Measurements from ENCODE around the gene EEF1AKMT2. TPM values are rescaled to one million over a fixed set of nuclear protein-coding genes. Genes with fewer than 3 reads are reported as not detected.
A peak's percentile ranks its signal among the peaks of the same experiment; 100 is the strongest.

EEF1AKMT2 gene
- polyA plus RNA-seq, 1 of the 3 experiments (the other 2 are of a cell fraction): 14.0 TPM

DNA sequence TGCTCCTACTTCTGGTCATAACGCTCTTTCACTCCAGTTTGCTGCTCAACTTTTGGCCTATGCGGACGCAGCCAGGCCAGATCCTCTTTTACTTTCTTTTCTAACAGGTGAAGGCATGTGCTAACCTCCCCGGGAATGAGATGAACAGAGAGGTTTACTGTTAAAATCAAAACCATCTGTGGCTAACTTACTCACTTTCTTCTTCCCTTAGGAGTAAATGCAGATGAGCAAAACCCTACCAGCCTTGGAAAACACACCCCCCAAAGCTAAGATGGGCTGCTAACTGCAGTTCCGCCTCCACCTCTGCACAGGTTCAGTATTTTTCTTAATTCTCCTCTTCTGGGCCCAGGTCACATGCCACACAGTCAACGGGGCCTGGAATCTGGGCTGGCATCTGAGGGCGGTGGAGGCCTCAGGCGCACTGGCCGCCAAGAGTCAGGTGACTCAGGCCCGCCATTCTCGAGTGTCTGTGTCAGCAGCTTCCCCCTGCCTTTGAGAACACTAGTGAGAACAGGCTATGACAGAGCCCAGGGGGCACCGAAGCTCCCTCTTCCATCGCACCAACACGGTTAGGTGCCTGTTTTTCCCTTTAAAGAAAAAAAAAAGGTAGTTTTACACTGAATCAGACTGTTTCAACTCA lies 58.6 kb downstream of the EEF1AKMT2 start:
- H3F3A ChIP-seq (replicated peaks; ENCODE audit: insufficient read depth): no peaks in the 10 kb centered on the region
- CTCF ChIA-PET: interaction anchor here (0.7 to 6.2 kb wide), 5 partner anchors 8 to 145 kb away, joined by 3 to 33 read pairs (median 4); no protein-coding TSS in a partner anchor
- DNase-seq: no peak
- peaks cover 16% of the 10 kb centered on the region; the same call in 1 of the 2 replicates for H3K79me2 ChIP-seq (ENCODE audit: insufficient read depth)
- WGBS (ENCODE audit: low lambda C conversion rate): 81% methylated on average over 14 of the region's 14 CpGs
- no peak overlapping the region for H3K9ac ChIP-seq
- no peaks in the 10 kb centered on the region for H3K36me3 ChIP-seq (replicated peaks in 1 of 2; ENCODE audit: control insufficient read depth in 1 of 2, insufficient read depth in 2 of 2, low read length in 1 of 2)
- no peak overlapping the region for H3K4me3 ChIP-seq (ENCODE audit: low read depth in 2 of 2, low read length in 1 of 2)
- H3K27me3 ChIP-seq (ENCODE audit: insufficient read depth): no peaks in the 10 kb centered on the region
- POLR2A ChIA-PET: no interaction called here
- peak overlapping the region; percentile 15; the same call in 1 of the 2 replicates for H3K4me2 ChIP-seq
- H3K9me3 ChIP-seq: no peaks in the 10 kb centered on the region
- H3K4me1 ChIP-seq (ENCODE audit: control insufficient read depth in 1 of 2, insufficient read depth in 2 of 2, low read depth in 1 of 2, low read length in 1 of 2): peaks cover 9 to 39% of the 10 kb centered on the region in 2 experiments; a peak in 2 of 4 replicates
- H3K27ac ChIP-seq (ENCODE audit: low read depth in 2 of 2, low read length in 1 of 2): peak overlapping the region in 1 of 2 experiments; percentile 8; a peak in 1 of 4 replicates
- H3K9me2 ChIP-seq: no peaks in the 10 kb centered on the region
- peaks cover 14% of the 10 kb centered on the region; the same call in 1 of the 2 replicates for H4K20me1 ChIP-seq (ENCODE audit: insufficient read depth)
- no peak overlapping the region for H2AFZ ChIP-seq (ENCODE audit: low read depth)
- TF ChIP-seq SIN3A (IDR thresholded peaks at IDR 0.05; ENCODE audit: borderline replicate concordance, low read depth, low read length) (no peak), YY1 (IDR thresholded peaks at IDR 0.05; ENCODE audit: low read depth) (no peak), MXI1 (IDR thresholded peaks at IDR 0.05; ENCODE audit: low read depth, low read length) (no peak), TCF12 (IDR thresholded peaks at IDR 0.05) (peak; percentile 47; the same call in 1 of the 2 replicates), ZBTB33 (IDR thresholded peaks at IDR 0.05; ENCODE audit: borderline replicate concordance, low read depth) (peak; percentile 77; the same call in 1 of the 2 replicates), FOXJ3 (CRISPR knock-in tag; IDR thresholded peaks at IDR 0.05) (no peak), RFX5 (IDR thresholded peaks at IDR 0.05; ENCODE audit: low read length) (no peak)
- TF ChIP-seq, protein P1, sequence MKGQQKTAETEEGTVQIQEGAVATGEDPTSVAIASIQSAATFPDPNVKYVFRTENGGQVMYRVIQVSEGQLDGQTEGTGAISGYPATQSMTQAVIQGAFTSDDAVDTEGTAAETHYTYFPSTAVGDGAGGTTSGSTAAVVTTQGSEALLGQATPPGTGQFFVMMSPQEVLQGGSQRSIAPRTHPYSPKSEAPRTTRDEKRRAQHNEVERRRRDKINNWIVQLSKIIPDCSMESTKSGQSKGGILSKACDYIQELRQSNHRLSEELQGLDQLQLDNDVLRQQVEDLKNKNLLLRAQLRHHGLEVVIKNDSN (IDR thresholded peaks at IDR 0.05; ENCODE audit: borderline replicate concordance, low read depth): peak; percentile 71
- TF ChIP-seq, protein P2, sequence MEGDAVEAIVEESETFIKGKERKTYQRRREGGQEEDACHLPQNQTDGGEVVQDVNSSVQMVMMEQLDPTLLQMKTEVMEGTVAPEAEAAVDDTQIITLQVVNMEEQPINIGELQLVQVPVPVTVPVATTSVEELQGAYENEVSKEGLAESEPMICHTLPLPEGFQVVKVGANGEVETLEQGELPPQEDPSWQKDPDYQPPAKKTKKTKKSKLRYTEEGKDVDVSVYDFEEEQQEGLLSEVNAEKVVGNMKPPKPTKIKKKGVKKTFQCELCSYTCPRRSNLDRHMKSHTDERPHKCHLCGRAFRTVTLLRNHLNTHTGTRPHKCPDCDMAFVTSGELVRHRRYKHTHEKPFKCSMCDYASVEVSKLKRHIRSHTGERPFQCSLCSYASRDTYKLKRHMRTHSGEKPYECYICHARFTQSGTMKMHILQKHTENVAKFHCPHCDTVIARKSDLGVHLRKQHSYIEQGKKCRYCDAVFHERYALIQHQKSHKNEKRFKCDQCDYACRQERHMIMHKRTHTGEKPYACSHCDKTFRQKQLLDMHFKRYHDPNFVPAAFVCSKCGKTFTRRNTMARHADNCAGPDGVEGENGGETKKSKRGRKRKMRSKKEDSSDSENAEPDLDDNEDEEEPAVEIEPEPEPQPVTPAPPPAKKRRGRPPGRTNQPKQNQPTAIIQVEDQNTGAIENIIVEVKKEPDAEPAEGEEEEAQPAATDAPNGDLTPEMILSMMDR (IDR thresholded peaks at IDR 0.05): no peak

DNA sequence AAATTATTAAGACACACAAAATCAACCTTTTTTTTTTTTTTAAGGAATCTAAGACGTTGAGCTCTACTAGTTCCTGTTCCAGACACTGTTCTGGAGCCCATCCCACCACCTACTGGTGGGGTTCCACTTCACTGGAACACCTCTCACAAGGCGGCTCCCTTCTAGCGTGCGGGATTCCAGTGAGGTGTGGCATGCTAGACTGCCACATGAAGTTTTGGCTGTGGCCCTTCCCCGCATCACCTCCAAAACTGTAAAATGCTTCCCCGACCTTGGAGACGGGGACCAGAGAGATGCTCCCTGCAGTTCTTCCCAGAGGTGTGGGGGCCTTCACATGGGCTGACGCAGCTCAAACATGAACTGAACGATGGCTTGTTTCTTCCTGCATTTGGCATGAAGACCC lies 60.1 kb downstream of the EEF1AKMT2 start:
- no peak for DNase-seq
- POLR2A ChIA-PET: no interaction called here
- Histone ChIP-seq H3K9me3 (no peaks in the 10 kb centered on the region), H3K36me3 (replicated peaks in 1 of 2; ENCODE audit: control insufficient read depth in 1 of 2, insufficient read depth in 2 of 2, low read length in 1 of 2) (no peaks in the 10 kb centered on the region), H3K9ac (no peak overlapping the region), H3K4me3 (ENCODE audit: low read depth in 2 of 2, low read length in 1 of 2) (no peak overlapping the region), H3K27ac (ENCODE audit: low read depth in 2 of 2, low read length in 1 of 2) (no peak overlapping the region), H3K9me2 (no peaks in the 10 kb centered on the region), H3F3A (replicated peaks; ENCODE audit: insufficient read depth) (no peaks in the 10 kb centered on the region), H2AFZ (ENCODE audit: low read depth) (no peak overlapping the region), H3K4me2 (no peak overlapping the region), H3K27me3 (ENCODE audit: insufficient read depth) (no peaks in the 10 kb centered on the region), H3K79me2 (ENCODE audit: insufficient read depth) (peaks cover 5% of the 10 kb centered on the region; the same call in 1 of the 2 replicates), H3K4me1 (ENCODE audit: control insufficient read depth in 1 of 2, insufficient read depth in 2 of 2, low read depth in 1 of 2, low read length in 1 of 2) (peaks cover 9 to 31% of the 10 kb centered on the region in 2 experiments; a peak in 2 of 4 replicates), H4K20me1 (ENCODE audit: insufficient read depth) (peaks cover 9% of the 10 kb centered on the region; the same call in 1 of the 2 replicates)
- 95% methylated on average over 9 of the region's 9 CpGs for WGBS (ENCODE audit: low lambda C conversion rate)
- CTCF ChIA-PET: interaction anchor here (1.0 to 6.2 kb wide), 4 partner anchors 9 to 201 kb away, joined by 3 to 33 read pairs (median 5); no protein-coding TSS in a partner anchor
- TF ChIP-seq ZBTB33 (IDR thresholded peaks at IDR 0.05; ENCODE audit: borderline replicate concordance, low read depth) (no peak), SMC3 (IDR thresholded peaks at IDR 0.05; ENCODE audit: low read depth, low read length) (no peak), RCOR1 (IDR thresholded peaks at IDR 0.05; ENCODE audit: low read length) (no peak), SIN3A (IDR thresholded peaks at IDR 0.05; ENCODE audit: borderline replicate concordance, low read depth, low read length) (no peak), TCF12 (IDR thresholded peaks at IDR 0.05) (no peak), POLR2AphosphoS5 (IDR thresholded peaks at IDR 0.05; ENCODE audit: low read depth, low read length) (no peak), YY1 (IDR thresholded peaks at IDR 0.05; ENCODE audit: low read depth) (no peak), GATA2 (CRISPR knock-in tag; IDR thresholded peaks at IDR 0.05) (no peak), TAF1 (IDR thresholded peaks at IDR 0.05; ENCODE audit: borderline replicate concordance, low read depth, low read length) (no peak), GABPA (IDR thresholded peaks at IDR 0.05; ENCODE audit: low read depth) (no peak), CHD2 (IDR thresholded peaks at IDR 0.05; ENCODE audit: low read length, partially characterized antibody) (no peak), RFX5 (IDR thresholded peaks at IDR 0.05; ENCODE audit: low read length) (no peak), FOXM1 (IDR thresholded peaks at IDR 0.05; ENCODE audit: low read depth) (no peak)
- TF ChIP-seq, protein P1 (IDR thresholded peaks at IDR 0.05; ENCODE audit: borderline replicate concordance, low read depth): no peak

Data from SK-N-SH (cell line).